ENCODE measurements around the gene PTCD3.

The PTCD3 gene

GRCh38 chr2:86143307-86143706 is 37.3 kb downstream of the PTCD3 start:
- DNase-seq (ENCODE audit: extremely low read depth in 1 of 2, low read depth in 1 of 2) = no peak

GRCh38 chr2:86143926-86144685 is 38.1 kb downstream of the PTCD3 start:
- DNase-seq (ENCODE audit: extremely low read depth in 1 of 2, low read depth in 1 of 2) = no peak

GRCh38 chr2:86147793-86148192 is 41.8 kb downstream of the PTCD3 start:
- no peak for DNase-seq (ENCODE audit: extremely low read depth in 1 of 2, low read depth in 1 of 2)

- no peak for DNase-seq (ENCODE audit: extremely low read depth in 1 of 2, low read depth in 1 of 2)
These were observed 44.5 kb downstream of the PTCD3 start for GRCh38 chr2:86150502-86150901.

GRCh38 chr2:86157009-86157556 is 51.0 kb downstream of the PTCD3 start:
- no peak for DNase-seq (ENCODE audit: extremely low read depth in 1 of 2, low read depth in 1 of 2)

- no peak for DNase-seq (ENCODE audit: extremely low read depth in 1 of 2, low read depth in 1 of 2)
These were observed 52.3 kb downstream of the PTCD3 start for GRCh38 chr2:86158286-86158685.

GRCh38 chr2:86160156-86160952 is 54.3 kb downstream of the PTCD3 start:
- DNase-seq (ENCODE audit: extremely low read depth in 1 of 2, low read depth in 1 of 2) = no peak

- no peak for DNase-seq (ENCODE audit: extremely low read depth in 1 of 2, low read depth in 1 of 2)
These were observed 64.4 kb downstream of the PTCD3 start for GRCh38 chr2:86170449-86170848.

- DNase-seq (ENCODE audit: extremely low read depth in 1 of 2, low read depth in 1 of 2) = no peak
These were observed 65.3 kb downstream of the PTCD3 start for GRCh38 chr2:86171295-86171694.

GRCh38 chr2:86172610-86173009 is 66.6 kb downstream of the PTCD3 start:
- DNase-seq (ENCODE audit: extremely low read depth in 1 of 2, low read depth in 1 of 2) = no peak

GRCh38 chr2:86174445-86174844 is 68.4 kb downstream of the PTCD3 start:
- no peak for DNase-seq (ENCODE audit: extremely low read depth in 1 of 2, low read depth in 1 of 2)

GRCh38 chr2:86175828-86176227 is 69.8 kb downstream of the PTCD3 start:
- DNase-seq (ENCODE audit: extremely low read depth in 1 of 2, low read depth in 1 of 2) = no peak

- DNase-seq (ENCODE audit: extremely low read depth in 1 of 2, low read depth in 1 of 2) = no peak
These were observed 70.6 kb downstream of the PTCD3 start for GRCh38 chr2:86176597-86176996.

GRCh38 chr2:86185517-86186212 is 79.6 kb downstream of the PTCD3 start:
- no peak for DNase-seq (ENCODE audit: extremely low read depth in 1 of 2, low read depth in 1 of 2)

- DNase-seq (ENCODE audit: extremely low read depth in 1 of 2, low read depth in 1 of 2) = no peak
These were observed 80.4 kb downstream of the PTCD3 start for GRCh38 chr2:86186431-86186830.

GRCh38 chr2:86189782-86190416 is 83.9 kb downstream of the PTCD3 start:
- no peak for DNase-seq (ENCODE audit: extremely low read depth in 1 of 2, low read depth in 1 of 2)
